ENCODE measurements around the gene NCBP2L.
A peak's percentile ranks its signal among the peaks of the same experiment; 100 is the strongest.
"Not testable (repeated sequence)": the region's sequence is repeated elsewhere in the genome, so short reads cannot be mapped to it uniquely, and the experiment has no call there.

NCBP2L gene

GRCh38 chrX:107753187-107753586, 24.3 kb upstream of the NCBP2L start:
- no peak for DNase-seq

DNA sequence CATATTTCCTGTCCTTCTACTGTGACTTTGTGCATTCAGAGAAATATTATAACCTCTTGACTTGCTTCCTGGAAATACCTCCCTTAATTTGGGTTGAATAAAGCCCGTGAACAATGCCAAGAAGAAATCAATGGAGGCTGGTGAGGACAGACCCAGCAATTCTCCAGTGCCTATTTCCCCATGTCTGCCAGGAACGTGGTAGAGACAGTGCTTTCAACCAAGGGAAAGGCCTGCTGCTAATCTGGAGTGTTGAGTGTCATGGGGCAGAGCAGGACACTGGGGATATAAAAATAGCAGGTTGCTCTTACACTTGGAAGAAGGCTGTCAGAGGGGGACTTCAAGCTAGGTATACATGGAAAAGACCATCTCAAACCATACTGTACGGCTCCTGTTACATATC, 21.8 kb upstream of the NCBP2L start:
- DNase-seq = no peak

GRCh38 chrX:107758231-107758766, 19.2 kb upstream of the NCBP2L start:
- DNase-seq = no peak

DNA sequence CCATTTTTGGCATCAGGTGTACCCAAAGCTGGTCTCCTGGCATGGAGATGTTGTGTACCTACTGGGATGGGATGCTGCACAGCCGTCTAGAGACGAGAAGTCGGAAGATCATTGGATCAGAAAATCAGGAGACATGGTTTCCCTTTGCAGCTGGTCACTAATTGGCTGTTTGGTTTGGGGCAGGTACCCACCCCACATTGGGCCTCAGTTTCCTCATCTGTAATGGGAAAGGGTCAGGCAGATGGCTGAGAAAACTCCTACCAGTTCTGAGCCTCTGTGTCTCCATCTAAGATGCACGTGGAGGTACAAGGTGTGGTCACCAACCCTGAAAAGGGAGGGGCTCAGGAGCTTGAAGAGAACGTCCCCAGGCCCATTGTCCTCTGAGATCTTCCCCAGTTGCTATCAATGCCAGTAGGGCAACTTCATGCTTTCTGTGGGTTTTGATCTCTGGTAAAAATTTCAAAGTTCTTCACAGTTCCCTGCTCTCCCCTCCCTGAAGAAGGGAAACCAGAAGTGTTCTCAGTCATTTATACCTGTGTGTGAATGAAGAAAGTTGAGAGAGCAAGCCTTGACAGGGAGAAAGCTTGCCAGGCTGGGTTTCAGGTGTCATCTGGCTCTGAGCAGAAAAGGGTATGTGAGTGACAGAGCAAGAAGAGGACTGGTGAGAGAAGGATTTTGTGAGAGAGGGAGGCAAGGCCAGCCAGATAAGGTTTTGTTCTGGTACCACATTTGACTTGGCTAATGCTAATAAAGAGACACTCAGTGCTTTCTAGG, 17.0 kb upstream of the NCBP2L start:
- DNase-seq = no peak

DNA sequence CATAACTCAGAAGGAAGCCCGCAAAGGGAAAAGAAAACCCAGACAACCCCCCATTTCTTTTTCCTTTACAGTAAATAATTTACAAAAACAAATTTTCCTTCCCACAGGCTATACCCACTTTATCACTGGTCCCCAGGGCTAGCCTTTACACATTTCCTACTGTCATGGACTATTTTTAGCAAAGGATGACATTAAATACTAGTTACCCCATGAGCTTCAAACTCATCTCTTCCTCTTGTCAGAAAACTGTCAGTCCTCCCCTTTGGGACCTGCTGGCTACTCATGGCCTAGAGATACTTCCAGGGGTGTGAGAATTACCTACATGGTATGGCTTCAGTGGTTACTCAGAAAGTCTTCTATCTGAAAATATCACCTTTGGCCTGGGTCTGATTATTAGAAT, 13.9 kb upstream of the NCBP2L start:
- DNase-seq = no peak

DNA sequence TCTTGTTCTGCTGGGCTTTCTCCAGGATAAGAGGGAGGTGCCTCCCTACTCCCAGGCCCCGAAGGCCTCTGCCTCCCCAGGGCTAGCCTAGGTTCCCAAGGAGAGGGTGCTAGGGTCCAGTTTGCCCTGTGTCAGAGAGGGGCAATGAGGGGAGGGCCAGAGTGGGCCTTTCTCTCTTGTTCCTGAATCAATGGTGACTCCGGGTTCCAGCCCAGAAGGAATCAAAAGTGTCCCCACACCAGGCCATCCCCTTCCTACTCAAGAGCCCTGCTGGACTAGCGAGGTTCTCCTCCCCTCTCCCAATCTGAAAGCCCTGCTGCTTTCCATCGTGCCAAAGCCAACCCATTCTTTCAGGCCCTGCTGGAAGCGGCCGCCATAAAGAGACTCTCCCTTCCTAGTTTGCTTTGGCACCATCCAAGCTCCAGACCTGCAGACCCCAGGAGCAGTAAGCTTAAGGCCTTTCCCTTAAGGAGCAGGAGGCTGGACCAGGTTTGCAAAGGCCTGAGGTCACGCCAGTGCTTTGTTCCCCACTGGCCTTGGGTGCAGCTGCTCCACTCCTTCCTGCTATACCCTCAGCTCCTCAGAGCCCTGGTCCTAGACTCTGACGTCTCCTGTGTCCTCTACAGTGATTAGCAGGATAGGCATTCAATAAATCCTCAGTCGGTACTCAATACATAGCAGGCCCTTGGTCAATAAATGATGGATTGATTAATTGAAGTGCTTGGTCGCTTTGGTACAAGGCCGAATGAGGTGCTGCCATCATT, 12.5 kb upstream of the NCBP2L start:
- no peak for DNase-seq

- DNase-seq = no peak
These were observed 10.9 kb upstream of the NCBP2L start for GRCh38 chrX:107766470-107767150.

GRCh38 chrX:107768051-107768450, 9.5 kb upstream of the NCBP2L start:
- DNase-seq = no peak

DNA sequence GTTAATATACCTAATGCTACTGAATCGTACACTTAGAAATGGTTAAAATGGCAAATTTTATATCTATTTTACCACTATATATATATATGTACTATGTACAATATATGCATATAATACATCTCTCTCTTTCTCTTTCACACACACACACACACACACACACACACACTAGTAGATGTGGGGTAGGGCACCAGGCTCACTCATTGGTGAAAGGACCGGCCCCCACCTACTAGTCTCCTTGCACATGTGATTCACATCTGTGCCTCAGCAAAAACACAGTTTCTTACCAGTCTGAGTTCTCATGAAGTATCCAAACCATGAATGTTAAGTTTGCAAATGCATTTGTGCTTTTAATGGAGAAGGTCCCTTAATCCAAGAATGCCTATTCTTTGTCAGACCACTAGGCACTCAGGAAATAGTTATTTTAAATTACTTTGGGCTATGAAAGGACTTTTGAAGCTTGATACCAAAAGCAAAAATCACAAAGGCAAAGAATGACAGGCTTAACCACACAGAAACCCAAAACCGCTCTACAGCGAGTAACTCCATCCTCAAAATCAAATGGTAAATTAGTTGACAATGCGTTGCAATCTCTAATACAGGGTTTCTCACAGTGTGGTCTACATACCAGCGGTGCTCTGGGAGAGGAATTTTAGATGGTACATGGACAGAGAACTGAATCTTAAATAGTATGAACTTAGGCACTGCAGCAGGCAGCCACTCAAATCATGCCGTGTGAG, 7.8 kb upstream of the NCBP2L start:
- DNase-seq = no peak

DNA sequence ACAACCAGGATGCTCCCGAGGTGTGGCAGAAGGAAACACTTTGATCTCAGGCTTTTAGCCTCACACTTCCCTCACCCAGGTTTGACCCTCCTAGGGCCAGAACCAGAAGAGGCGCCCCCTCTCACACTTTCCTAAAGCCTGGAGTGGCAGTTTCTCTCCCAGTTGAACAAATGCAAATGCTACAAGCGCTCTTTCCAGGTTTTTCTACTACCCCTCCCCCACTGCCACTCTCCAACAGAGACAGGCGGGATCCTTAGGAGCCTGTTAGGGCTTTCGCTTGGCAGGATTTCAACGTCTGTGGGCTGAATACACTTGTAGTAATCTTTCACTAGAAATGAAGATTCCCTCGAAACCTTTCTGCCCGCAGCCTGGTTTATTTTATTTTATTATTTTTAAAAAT, 4.3 kb upstream of the NCBP2L start:
- DNase-seq = no peak

GRCh38 chrX:107773906-107774435, 3.6 kb upstream of the NCBP2L start:
- no peak for DNase-seq

DNA sequence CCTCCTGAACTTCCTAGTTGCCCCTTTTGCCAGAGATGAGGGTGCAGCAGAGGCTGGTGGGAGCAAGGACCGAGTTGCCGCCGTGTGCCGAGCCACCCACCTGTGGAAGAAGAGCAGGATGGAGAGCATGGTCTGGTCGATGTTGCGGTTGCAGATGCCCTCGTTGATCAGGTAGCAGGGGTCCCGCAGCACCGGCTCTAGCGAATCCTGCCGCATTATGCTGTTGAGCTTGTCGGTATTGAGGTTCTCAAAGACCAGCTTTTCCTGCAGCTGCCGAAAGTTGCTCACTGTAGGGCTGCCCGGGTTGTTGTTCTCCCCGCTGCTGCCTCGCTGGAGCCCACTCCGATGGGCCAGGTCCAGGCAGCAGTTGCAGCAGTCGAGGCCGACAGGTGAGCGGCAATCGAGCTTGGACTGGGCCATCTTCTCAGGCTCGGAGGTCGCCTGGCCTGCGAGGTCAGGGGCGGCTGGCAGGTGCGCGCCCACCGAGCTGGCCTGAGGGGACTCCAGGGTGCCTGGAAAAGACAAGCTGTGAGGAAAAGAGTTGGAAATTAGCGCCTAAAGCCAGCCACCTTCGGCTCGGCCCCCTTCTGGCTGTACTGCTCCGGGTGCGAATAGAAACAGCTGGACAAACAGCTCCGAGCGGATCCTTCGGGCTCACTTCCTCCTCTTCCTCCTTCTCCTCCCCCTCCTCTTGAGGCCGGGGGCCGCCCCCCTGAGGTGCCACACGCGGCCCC, 2.4 kb upstream of the NCBP2L start:
- peak in 2 of 6 experiments; percentile 1 to 24 for DNase-seq

- DNase-seq = peak; percentile 36 to 57 (median 46)
These were observed 1.6 kb upstream of the NCBP2L start, which contains the start of gene TSC22D3 for GRCh38 chrX:107775734-107776511. Gene TSC22D3, minus strand, starts transcription at chrX:107775787. Its CDS starts 368 bp downstream, at chrX:107775419.

DNA sequence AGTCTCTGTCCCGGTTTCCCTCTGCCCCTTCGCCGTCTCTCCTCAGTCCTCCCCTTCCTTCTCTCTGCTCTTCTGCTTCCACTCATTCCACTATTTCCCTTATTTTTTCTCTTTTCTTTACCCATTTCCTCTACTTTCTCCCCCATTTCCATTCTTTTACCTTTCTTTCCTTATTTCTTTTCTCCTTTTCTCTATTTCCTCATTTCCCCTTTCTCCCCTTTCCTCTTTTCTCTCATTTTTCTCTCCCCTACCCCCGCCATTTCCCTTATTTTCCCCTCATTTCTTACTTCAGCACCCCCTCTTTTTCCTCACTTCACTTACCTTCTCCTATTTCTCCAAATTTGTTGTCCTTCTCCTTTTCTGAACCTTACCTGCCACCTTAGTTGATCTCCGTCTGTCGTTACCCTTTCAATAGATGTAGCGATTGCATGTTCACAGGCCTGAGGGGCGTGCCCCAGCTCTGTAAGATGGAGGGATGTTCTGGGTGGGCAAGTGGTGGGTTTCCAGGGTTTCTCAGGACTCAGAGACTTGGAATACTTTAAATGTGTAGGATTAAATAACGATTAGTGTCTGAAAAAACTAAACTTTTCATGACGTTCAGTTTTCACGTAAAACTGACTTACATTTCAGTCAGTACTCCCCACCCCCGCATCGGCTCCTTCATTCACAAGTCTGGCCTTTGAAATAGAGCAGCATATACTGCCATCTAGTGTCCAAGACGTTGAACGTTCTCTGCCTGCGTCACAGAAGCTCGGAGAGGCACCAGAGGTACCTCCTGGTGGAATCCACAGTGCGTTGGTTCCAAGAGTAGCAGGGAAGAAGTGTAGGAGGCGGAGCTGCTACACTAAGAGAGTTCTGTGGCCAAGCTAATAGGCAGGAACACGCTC, 641 bp upstream of the NCBP2L start:
- DNase-seq = peak; percentile 40 to 84 (median 69)

GRCh38 chrX:107780525-107780924, 3.0 kb downstream of the NCBP2L start:
- no peak for DNase-seq

GRCh38 chrX:107787827-107788226, 10.3 kb downstream of the NCBP2L start:
- no peak for DNase-seq

DNA sequence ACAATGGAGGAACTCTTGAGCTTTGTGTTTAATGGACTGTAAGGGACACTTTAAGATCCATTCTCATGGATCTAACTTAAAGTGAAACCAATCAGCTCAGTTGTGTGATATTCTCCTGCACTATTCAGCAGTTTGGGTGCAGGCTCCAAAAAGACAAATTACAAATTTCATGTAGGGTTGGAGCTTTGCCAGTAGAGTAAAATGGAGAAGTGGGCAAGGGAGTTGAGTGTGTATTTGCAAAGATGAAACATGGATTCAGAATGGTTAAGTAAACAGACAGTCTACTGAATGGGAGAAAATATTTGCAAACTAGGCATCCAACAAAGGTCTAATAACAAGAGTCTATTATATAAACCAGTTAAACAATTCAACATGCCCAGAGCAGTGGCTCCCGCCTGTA, 26.9 kb downstream of the NCBP2L start:
- DNase-seq = no peak

DNA sequence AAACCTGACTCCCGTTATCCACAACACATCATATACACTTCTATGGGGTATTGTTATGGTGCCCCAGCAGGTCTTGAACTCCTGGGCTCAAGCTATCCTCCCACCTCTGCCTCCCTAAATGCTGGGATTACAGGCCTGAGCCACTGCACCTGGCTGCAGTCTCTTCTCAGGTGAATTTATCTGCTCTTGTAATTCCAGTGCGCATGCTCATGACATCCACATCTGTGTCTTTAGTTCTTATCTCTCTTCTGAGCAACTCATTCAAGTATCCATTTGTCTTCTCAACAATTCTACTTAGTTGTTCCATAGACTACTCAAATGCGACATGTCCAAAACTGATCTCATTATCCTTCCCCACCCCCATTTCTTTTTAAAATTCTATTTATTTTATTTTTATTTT, 27.6 kb downstream of the NCBP2L start:
- DNase-seq = no peak

DNA sequence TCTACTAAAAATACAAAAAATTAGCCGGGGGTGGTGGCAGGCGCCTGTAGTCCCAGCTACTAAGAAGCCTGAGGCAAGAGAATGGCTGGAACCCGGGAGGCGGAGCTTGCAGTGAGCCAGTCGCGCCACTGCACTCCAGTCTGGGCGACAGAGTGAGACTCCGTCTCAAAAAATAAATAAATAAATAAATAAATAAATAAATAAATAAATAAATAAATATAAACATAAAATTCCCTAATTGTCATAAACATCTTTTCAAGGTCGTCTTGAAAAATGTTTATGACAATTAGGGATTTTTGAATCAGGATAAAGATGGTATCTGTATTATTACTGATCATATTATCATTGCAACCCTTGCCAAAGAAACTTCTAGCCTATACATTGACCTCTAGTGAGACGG, 32.5 kb downstream of the NCBP2L start:
- DNase-seq = not testable (repeated sequence)

All from stimulated activated naive CD4-positive, alpha-beta T cell (primary cell).